RPMI8226 (cell line): ENCODE data around the gene ZEB1.
"Not testable (repeated sequence)": the region's sequence is repeated elsewhere in the genome, so short reads cannot be mapped to it uniquely, and the experiment has no call there.

Experiments used
- DNase-seq: peaks from one replicate; pipeline ENCODE4 v3.0.0-alpha.2; 2015

Gene ZEB1

GRCh38 chr10:31319602-31320549, 860 bp downstream of the ZEB1 start:
- peak; percentile 82 for DNase-seq

GRCh38 chr10:31320550-31321211, 1.7 kb downstream of the ZEB1 start:
- DNase-seq = peak; percentile 66

GRCh38 chr10:31321396-31321941, 2.5 kb downstream of the ZEB1 start:
- peak; percentile 33 for DNase-seq

- DNase-seq = peak; percentile 23
Measured at GRCh38 chr10:31322647-31323046, 3.6 kb downstream of the ZEB1 start.

- DNase-seq = no peak
Measured at GRCh38 chr10:31340343-31340742, 21.3 kb downstream of the ZEB1 start.

GRCh38 chr10:31341552-31341951, 22.5 kb downstream of the ZEB1 start:
- no peak for DNase-seq

- DNase-seq = no peak
Measured at GRCh38 chr10:31343009-31343408, 24.0 kb downstream of the ZEB1 start.

- no peak for DNase-seq
Measured at GRCh38 chr10:31343551-31343950, 24.5 kb downstream of the ZEB1 start.

GRCh38 chr10:31345886-31346285, 26.9 kb downstream of the ZEB1 start:
- no peak for DNase-seq

GRCh38 chr10:31346953-31347352, 27.9 kb downstream of the ZEB1 start:
- DNase-seq = no peak

GRCh38 chr10:31347705-31348104, 28.7 kb downstream of the ZEB1 start:
- no peak for DNase-seq

- no peak for DNase-seq
Measured at GRCh38 chr10:31350891-31351290, 31.9 kb downstream of the ZEB1 start.

GRCh38 chr10:31352436-31353226, 33.6 kb downstream of the ZEB1 start:
- no peak for DNase-seq

- DNase-seq = no peak
Measured at GRCh38 chr10:31353574-31353973, 34.6 kb downstream of the ZEB1 start.

GRCh38 chr10:31358688-31359330, 39.8 kb downstream of the ZEB1 start:
- no peak for DNase-seq

GRCh38 chr10:31359979-31360378, 41.0 kb downstream of the ZEB1 start:
- DNase-seq = no peak

- not testable (repeated sequence) for DNase-seq
Measured at GRCh38 chr10:31361475-31361874, 42.5 kb downstream of the ZEB1 start.

- no peak for DNase-seq
Measured at GRCh38 chr10:31362023-31362641, 43.1 kb downstream of the ZEB1 start.

GRCh38 chr10:31363696-31364095, 44.7 kb downstream of the ZEB1 start:
- not testable (repeated sequence) for DNase-seq

- DNase-seq = not testable (repeated sequence)
Measured at GRCh38 chr10:31364238-31364637, 45.2 kb downstream of the ZEB1 start.

- DNase-seq = no peak
Measured at GRCh38 chr10:31366703-31367102, 47.7 kb downstream of the ZEB1 start.

- DNase-seq = no peak
Measured at GRCh38 chr10:31368724-31369123, 49.7 kb downstream of the ZEB1 start.
